ENCODE data around the gene CWC25. TPM values are rescaled to one million over a fixed set of nuclear protein-coding genes. Genes with fewer than 3 reads are reported as not detected.
A peak's percentile ranks its signal among the peaks of the same experiment; 100 is the strongest.

CWC25 gene
- total and polyA plus RNA-seq, 2 of the 13 experiments (the other 11 are each of a cell fraction or from before 2014, with no cell fraction given): 15.6 to 22.7 TPM

- TF ChIP-seq HBP1 (CRISPR knock-in tag; IDR thresholded peaks at IDR 0.05; ENCODE audit: low read depth) (peak; percentile 97), PRMT3 (CRISPR knock-in tag; IDR thresholded peaks at IDR 0.05; ENCODE audit: borderline replicate concordance, low read depth) (peak; percentile 87; the same call in 1 of the 2 replicates), YEATS4 (CRISPR knock-in tag; IDR thresholded peaks at IDR 0.05; ENCODE audit: borderline replicate concordance) (peak; percentile 93), KDM2A (CRISPR knock-in tag; IDR thresholded peaks at IDR 0.05; ENCODE audit: borderline replicate concordance, low read depth) (peak; percentile 81), PHB2 (IDR thresholded peaks at IDR 0.05; ENCODE audit: partially characterized antibody) (no peak), ZNF337 (CRISPR knock-in tag; IDR thresholded peaks at IDR 0.05; ENCODE audit: borderline replicate concordance, low read depth) (no peak), ZNF256 (CRISPR knock-in tag; conservative IDR thresholded peaks at IDR 0.05) (no peak), MNT (IDR thresholded peaks at IDR 0.05) (peak; percentile 97), ARNT (IDR thresholded peaks at IDR 0.05) (no peak), SALL2 (CRISPR knock-in tag; IDR thresholded peaks at IDR 0.05) (peak; percentile 93; the same call in 1 of the 2 replicates), ZNF841 (CRISPR knock-in tag; IDR thresholded peaks at IDR 0.05; ENCODE audit: borderline replicate concordance) (no peak), TAF1 (CRISPR knock-in tag; IDR thresholded peaks at IDR 0.05) (peak; percentile 69), ZNF670 (CRISPR knock-in tag; IDR thresholded peaks at IDR 0.05; ENCODE audit: borderline replicate concordance) (no peak), ARHGAP35 (CRISPR knock-in tag; IDR thresholded peaks at IDR 0.05; ENCODE audit: borderline replicate concordance) (no peak; the same call in 1 of the 2 replicates), ZSCAN12 (CRISPR knock-in tag; IDR thresholded peaks at IDR 0.05) (no peak), HMGXB4 (CRISPR knock-in tag; IDR thresholded peaks at IDR 0.05; ENCODE audit: borderline replicate concordance in 1 of 2, low read depth in 1 of 2) (peak in 1 of 2 experiments; percentile 85; a peak in 3 of 4 replicates), ZBTB10 (CRISPR knock-in tag; IDR thresholded peaks at IDR 0.05; ENCODE audit: borderline replicate concordance) (peak; percentile 65; the same call in 1 of the 2 replicates), FOXO4 (CRISPR knock-in tag; conservative IDR thresholded peaks at IDR 0.05) (no peak), KMT2A (CRISPR knock-in tag; IDR thresholded peaks at IDR 0.05) (peak; percentile 88), STAG1 (CRISPR knock-in tag; IDR thresholded peaks at IDR 0.05) (peak; percentile 36)
These were observed 72.6 kb downstream of the CWC25 start, which contains the start of gene PSMB3 (continued) for GRCh38 chr17:38752308-38753070.

Data from HepG2 (cell line).